NCI-H2196 (cell line): ENCODE measurements around the gene CKAP5.

Experiments
- DNase-seq: peaks from one replicate; lab custom pipeline; 2025; ENCODE audit not compliant: unreplicated experiment; lab: John Stamatoyannopoulos, UW

Gene CKAP5

DNA sequence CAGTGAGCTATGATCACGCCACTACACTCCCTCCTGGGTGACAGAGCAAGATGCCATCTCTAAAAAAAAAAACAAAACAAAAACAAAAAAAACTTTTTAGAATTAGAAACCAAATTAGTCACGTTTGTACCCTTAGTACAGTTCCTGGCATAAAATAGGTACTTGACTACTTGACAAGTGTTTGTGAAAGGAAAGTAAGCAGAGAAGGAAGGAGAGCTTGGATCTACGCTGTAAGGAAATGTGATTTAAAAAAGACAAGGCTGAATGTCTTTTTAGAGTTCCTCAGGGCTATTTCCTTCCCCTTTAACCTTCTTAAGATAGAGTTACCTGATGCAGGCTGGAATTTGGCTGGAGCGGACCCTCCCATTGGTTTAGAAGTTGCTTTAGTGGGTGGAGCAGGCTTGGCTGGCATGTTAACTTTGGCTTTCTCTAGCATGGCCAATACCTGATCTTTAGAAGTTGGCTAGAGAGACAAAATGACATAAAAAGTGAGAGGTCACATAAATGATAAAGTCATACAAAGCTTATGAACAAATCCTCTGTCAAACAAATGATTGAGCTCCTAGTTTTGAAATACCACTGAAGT, 76.4 kb downstream of the CKAP5 start:
- no peak for DNase-seq

DNA sequence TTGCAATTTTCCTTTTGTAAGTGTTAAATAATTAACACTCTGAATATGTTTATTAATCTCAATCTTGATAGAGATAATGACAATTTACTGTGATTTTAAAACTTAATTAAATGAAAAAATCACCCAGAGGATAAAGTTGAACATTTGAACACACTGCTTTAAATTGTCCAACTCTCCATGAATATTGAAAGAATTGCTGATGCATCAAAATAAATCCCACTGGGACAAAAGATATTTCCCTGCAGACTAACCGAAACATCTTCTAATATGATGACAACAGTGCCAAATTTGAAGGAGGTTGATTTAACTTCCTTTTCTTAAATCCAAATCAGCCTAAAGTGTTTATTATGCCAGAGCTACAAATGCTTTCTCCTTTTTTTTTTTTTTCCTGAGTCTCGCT, 79.4 kb downstream of the CKAP5 start:
- no peak for DNase-seq

DNA sequence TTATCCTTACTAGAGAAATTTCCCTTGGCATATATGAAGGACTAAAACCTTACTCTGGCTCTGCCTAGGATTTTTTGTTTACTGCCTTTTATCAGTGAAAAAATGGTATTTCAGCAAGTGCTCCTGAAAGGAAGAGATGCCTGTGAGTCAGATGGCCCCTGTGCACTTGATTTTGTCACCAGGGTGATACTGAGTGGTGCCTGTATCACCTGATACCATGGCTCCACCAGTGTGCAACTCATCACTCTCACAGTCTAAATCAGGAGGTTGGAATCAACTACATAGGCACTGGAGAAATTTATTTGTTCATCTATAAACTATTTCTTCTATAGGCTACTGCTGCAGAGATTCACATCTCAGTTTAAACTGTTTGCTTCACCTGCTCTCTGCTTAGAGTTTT, 83.8 kb downstream of the CKAP5 start:
- DNase-seq: no peak

DNA sequence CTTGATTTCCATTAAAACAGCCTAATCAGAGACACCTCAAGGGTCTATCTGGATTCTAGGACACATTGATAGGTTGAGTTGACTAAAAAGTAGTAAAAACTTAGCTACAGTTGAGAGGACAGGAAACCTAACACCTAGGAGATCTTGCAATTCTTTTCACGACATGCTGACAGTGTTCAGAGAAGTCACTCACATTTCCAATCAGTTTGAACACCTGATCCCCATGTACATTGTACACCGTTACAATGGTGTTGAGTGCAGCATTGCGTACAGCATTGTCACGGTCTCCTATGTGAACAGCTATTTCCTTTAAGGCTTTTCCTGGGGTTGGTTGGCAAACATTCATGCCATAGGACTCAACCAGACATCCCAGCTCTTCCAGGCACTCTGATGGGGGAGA, 84.3 kb downstream of the CKAP5 start:
- DNase-seq: no peak

DNA sequence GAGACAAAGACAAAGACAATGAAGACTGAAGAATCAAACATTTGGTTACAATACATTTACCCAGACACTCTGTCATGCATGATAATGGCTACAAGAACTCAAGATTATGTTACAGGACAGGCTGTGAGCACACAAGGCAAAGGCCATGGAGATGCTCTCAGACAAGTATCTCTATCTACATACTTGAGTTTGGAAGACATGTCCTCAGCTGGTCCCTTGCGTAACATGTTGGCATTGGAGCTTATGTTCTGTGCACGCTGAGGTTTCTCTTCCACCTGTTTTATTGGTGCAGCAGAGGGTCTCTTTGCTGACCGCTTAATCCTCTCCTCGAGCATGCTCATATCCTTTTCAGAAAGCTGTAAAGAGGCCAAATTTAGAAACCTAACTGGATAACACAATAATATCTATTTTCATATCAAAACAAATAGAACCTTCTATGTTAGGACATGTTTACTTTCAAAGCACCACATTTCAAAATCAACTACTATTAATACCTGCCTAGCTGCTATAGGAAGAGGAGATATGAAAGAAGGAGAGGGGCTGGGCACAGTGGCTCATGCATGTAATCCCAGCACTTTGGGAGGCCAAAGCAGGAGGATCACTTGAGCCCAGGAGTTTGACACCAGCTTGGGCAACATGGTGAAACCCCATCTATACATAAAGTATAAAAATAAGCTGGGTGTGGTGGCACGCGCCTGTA, 85.5 kb downstream of the CKAP5 start:
- DNase-seq: no peak

DNA sequence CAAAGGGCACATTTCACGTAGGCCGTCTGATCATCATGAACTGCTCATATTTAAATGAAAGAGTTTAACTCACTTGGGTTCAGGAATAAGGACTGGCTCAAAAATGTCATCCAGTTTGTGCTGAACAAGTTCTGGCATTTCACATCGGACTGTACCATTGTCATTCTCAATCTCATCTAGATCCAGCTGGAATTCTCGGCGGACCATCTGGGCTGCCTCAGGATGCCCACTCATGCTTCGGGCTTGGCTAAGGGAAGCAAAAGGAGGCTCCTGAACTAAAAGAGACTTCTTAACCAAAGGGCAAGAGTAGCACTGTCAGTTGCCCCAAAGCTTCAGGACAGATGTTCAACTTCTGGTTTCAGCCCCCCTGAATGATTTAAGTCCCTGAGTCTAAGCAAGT, 86.9 kb downstream of the CKAP5 start:
- DNase-seq: no peak

DNA sequence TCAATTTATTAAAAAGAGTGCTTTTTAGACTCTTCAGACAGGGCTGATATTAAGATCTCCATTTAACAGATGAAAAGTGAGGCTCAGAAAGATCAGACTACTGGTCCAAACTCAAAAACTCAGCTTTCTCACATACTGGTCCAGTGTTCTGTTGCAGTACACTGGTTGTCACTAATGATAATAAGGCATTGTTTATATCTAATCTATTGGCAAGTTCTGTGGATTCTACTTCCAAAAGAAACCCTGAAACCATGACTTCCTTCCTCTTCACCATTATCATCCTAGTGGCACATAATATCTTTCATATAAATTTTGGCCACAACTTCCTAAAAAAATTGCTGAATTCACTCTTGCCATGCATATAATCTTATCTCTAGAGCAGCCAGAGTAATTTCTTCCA, 90.1 kb downstream of the CKAP5 start:
- no peak for DNase-seq

DNA sequence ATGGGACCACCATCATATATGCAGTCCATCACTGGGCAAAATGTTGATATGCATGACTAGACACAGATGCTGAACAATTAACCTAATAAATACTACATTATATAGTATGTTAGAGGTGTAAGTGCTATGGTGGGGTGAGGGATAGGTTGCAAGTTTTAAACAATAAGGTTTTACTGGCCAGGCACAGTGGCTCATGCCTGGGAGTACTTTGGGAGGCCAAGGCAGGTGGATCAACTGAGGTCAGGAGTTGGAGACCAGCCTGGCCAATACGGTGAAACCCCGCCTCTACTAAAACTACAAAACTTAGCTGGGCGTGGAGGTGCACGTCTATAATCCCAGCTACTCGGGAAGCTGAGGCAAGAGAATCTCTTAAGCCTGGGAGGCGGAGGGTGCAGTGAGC, 98.9 kb downstream of the CKAP5 start:
- DNase-seq: no peak

DNA sequence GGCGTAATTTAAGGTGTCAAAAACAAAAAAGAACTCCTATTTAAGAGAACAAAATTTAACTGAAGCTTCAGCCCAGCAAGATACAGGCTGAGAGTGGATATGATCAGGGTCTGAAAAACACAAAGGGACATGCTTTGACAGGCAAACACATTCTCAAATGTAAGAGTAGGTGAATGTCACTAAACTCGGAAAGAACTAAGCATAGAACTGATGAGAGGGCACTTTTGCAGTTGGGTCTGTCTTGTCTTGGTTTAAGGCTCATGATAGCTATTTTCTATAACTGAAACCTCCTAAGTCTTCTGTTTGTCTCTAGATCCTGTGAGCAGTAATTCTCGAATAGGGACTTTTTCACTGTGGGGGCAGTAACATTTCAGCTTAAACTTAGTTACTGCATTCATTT, 100.1 kb downstream of the CKAP5 start:
- DNase-seq: no peak

DNA sequence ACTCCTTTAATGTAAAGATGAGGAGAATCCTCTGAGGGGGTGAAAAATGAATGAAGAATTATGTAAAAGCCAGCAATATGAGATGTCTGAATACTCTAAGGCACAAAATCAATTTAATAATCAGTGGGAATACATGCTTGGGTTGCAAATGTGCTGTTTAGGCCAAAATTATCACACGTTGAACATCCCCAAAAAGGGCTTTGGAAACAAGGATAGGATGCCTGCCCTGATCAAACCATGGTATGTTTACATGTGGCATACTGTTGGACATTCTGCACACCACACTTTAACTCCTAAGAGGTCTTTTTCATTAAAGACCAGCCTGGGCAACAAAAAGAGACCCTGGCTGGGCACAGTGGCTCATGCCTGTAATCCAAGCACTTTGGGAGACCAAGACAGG, 100.8 kb downstream of the CKAP5 start:
- DNase-seq: no peak

DNA sequence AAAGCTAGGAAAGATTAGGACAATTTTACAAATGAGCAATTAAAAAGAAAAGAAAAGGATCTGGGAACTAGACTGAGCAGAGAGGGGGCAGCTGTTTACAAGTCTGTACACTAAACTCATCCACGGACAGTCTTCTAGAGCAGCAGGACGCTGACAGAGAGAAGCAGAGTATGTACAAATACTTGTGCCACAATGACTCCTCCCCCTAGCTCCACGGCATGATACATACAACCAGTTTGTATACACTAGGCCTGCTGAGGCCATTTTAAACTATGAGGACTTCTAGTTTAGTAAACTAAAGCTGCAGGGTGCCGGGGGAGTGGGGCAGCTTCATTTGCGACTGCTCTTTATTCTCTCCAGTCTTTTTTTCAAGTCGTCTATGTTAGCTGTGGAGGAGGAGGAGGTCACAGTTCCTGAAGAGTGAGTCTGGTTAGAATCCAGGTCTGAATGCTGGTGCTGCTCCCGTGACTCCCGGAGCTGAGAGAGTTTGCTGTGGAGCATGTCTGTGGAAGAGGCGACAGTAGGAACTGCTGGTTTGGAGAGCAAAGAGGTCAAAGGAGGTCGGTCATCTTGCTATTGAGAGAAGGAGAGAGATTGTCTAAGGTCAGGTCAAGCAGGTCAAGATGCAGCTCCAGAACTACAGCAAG, 102.3 kb downstream of the CKAP5 start:
- DNase-seq: no peak

DNA sequence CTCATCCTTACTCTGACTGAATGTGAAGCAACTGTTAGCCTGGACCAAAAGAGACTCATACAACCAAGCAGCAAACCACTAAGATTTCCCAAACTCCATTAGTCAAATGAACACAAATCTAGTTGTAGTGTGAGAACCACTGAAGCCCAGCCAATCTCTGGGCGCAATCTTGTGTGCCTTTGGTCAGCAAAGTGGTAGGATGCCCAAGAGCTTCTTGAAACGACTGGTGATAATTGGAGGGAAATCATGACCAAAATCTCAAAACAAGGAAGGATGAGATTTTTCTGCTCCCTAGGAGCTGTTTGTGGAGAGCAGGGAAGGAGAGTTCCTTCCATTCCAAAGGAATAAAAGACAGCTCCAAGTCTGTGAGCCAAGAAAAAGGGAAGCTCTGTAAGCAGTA, 103.0 kb downstream of the CKAP5 start:
- no peak for DNase-seq

DNA sequence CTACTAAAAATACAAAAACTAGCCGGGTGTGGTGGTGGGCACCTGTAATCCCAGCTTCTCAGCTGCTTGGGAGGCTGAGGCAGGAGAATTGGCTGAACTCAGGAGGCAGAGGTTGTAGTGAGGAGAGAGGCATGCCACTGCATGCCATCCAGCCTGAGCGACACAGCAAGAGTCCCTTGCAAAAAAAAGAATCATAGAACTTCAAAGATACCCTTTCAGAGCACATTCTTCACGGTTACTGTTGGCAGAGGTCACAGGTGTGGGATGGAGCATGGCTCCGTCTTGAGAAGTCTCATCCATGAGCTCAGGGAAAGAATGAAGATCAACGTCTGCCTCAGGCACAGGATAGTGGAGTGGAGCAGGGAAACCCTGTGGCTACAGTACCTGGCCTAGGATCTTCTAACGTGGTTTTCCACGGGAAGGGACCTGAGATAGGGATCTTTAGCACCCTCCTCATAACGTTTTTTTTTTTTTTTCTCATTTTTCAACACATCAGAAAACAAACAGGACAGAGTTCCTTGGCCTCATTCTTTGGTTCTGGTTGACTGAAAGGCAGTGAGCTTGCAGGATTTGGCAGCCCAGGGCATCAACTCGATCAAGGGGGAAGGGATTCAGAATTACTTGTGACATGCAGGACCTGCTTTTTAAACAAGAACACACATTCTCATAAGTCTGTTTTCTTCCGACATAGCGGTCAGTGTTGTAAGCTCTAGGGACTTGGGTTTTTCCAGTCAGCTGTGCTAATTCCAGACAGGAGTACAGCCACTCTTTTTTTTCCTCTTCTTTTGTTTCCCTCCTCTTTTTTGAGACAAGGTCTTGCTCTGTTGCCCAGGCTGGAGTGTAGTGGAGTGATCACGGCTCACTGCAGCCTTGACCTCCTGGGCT, 104.2 kb downstream of the CKAP5 start:
- no peak for DNase-seq

DNA sequence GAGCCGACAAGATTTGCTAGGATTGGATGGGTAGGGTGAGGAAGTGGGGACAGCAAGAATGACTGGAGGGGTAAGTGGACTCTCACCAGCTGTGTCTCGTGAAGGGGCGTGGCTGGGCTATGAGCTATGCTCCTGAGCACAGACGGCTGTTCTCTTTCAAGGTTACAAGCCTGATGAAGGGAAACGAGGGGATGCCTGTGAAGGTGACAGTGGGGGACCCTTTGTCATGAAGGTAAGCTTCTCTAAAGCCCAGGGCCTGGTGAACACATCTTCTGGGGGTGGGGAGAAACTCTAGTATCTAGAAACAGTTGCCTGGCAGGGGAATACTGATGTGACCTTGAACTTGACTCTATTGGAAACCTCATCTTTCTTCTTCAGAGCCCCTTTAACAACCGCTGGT, 107.2 kb downstream of the CKAP5 start:
- DNase-seq: no peak

DNA sequence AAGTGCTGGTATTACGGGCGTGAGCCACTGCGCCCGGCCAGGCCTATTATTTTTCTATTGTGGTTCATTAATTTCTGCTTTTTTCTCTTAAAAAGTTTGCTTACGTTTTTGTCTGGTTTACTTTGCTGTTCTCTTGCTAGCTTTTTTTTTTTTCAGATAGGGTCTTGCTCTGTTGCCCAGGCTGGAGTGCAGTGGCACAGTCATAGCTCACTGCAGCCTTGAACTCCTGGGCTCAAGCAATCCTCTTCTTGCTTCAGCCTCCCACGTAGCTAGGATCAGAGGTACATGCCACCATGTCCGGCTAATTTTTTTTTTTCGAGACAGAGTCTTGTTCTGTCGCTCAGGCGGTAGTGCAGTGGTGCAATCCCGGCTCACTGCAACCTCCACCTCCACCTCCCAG, 108.4 kb downstream of the CKAP5 start:
- DNase-seq: no peak

DNA sequence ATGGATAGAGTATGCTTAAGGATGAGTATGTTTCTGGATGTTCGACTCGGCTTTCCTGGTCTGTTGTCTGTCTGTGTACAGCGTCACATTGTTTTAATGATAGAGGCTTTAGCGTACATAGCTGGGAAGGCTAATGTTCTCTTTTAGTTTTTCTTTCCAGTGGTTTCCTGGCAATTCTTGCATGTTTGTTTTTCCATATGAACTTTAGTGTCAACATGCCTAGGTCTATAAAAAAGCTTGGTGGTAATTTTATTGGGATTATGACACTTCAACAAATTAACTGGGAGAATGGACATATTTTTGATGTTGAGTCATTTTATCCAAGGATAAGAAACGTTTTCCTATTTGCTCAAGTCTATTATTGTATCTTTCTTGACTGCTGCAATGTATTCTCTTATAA, 109.5 kb downstream of the CKAP5 start:
- DNase-seq: no peak

DNA sequence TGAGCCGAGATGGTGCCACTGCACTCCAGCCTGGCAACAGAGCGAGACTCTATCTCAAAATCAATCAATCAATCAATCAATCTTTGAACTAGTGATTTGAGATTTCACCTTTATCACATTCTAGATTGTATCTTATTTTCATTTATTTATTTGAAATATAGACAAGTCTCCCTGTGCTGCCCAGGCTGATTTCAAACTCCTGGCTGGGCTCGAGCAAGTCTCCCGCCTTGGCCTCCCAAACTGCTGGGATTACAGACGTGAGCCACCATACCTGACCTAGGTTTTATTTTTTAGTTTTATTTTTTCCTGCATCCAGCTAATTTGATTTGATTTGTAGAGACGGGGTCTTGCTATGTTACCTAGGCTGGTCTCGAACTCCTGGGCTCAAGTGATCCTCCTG, 109.9 kb downstream of the CKAP5 start:
- DNase-seq: no peak

DNA sequence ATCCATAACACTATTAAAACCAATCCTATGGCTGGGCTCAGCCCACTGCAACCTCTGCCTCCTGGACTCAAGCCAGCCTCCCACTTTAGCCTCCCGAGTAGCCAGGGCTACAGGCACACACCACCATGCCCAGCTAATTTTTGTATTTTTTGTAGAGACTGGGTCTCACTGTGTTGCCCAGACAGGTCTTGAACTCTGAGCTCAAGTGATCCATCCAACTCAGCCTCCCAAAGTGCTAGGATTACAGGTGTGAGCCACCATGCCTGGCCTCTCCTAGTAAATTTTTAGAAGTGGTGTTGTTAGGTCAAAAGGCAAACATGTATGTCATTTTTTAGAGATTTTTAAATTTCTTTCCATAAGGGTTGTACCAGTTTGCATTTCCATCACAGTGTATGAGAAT, 112.8 kb downstream of the CKAP5 start:
- no peak for DNase-seq

DNA sequence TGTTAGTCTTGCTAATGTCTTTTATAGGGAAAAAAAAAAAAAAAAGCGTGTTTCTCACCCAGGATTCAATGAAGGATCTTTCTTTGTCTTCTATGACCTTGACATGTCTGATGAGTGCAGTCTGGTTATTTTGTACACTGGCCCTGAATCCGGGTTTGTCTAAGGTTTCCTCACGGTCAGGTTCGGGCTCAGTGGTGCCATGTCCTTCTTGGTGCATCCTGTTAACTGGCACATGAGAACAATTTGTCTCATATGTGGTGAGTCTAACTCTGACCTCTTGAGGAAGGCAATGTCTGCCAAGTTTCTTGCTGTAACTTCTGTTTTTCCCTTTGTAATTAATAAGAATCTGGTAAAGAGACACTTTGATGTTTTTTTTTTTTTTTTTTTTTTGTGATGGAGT, 114.5 kb downstream of the CKAP5 start:
- no peak for DNase-seq

DNA sequence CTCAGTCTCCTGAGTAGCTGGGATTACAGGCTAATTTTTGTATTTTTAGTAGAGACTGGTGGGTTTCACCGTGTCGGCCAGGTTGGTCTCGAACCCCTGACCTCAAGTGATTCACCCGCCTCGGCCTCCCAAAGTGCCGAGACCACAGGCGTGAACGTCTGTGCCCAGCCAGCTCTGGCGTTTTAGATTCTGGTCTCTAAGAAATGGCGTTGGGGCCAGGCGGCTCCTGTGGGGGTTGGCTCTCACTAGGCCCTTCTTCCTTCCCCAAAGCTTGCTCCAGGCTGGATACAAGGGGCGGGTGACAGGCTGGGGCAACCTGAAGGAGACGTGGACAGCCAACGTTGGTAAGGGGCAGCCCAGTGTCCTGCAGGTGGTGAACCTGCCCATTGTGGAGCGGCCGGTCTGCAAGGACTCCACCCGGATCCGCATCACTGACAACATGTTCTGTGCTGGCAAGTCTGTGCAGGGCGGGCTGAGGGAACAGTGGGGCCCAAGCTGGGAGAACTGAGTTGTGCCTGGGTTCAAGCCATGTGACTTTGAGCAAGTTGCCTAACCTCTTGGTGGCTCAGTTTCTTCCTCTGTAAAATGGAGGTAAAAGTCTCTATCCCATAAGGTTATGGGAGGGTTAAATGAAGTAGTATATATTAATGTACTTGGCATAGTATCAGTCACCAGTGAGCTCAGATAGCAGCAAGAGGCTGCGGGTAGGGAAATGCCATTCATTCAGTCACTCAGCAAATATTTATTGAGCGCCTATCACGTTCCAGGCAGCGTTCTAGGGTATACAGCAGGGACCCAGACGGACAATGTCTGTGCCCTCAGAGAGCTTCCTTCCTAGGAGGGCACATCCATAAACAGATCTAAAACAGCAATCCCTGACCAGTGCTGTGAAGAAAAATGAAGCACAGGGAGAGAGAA, 116.7 kb downstream of the CKAP5 start:
- DNase-seq: no peak

DNA sequence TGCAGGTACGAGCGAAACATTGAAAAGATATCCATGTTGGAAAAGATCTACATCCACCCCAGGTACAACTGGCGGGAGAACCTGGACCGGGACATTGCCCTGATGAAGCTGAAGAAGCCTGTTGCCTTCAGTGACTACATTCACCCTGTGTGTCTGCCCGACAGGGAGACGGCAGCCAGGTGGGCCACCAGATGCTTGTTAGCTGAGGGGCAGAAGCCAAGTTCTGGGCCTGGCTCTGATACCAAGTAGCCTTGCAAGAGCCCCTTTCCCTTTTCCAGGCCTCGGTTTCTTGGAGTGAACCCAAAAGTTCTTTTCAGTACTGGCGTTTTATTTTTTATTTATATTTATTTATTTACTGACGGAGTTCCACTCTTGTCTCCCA, 117.4 kb downstream of the CKAP5 start:
- DNase-seq: no peak
